ENCODE results near the gene SEMA4D. TPM values are rescaled to one million over a fixed set of nuclear protein-coding genes. Genes with fewer than 3 reads are reported as not detected.

The SEMA4D gene
- total RNA-seq, 1 donor from 2014 or later = 54.3 TPM

GRCh38 chr9:89466451-89467277 lies 31.2 kb downstream of the SEMA4D start:
- no peak for DNase-seq (ENCODE audit: low spot score)

- DNase-seq (ENCODE audit: low spot score) = no peak
These were observed 32.1 kb downstream of the SEMA4D start for GRCh38 chr9:89465726-89466308.

- DNase-seq (ENCODE audit: low spot score) = no peak
These were observed 32.9 kb downstream of the SEMA4D start for GRCh38 chr9:89465001-89465451.

- DNase-seq (ENCODE audit: low spot score) = no peak
These were observed 33.5 kb downstream of the SEMA4D start for GRCh38 chr9:89464300-89464901.

GRCh38 chr9:89462817-89463683 lies 34.9 kb downstream of the SEMA4D start:
- DNase-seq (ENCODE audit: low spot score) = no peak

GRCh38 chr9:89462199-89462598 lies 35.7 kb downstream of the SEMA4D start:
- no peak for DNase-seq (ENCODE audit: low spot score)

GRCh38 chr9:89461265-89461664 lies 36.6 kb downstream of the SEMA4D start:
- DNase-seq (ENCODE audit: low spot score) = no peak

- no peak for DNase-seq (ENCODE audit: low spot score)
These were observed 37.4 kb downstream of the SEMA4D start for GRCh38 chr9:89460551-89460950.

GRCh38 chr9:89458768-89459496 lies 39.0 kb downstream of the SEMA4D start:
- DNase-seq (ENCODE audit: low spot score) = no peak

GRCh38 chr9:89457376-89457855 lies 40.5 kb downstream of the SEMA4D start:
- DNase-seq (ENCODE audit: low spot score) = no peak

- no peak for DNase-seq (ENCODE audit: low spot score)
These were observed 42.5 kb downstream of the SEMA4D start for GRCh38 chr9:89455356-89455824.

GRCh38 chr9:89454498-89455355 lies 43.2 kb downstream of the SEMA4D start:
- DNase-seq (ENCODE audit: low spot score) = no peak

GRCh38 chr9:89453452-89453851 lies 44.5 kb downstream of the SEMA4D start:
- DNase-seq (ENCODE audit: low spot score) = no peak

GRCh38 chr9:89452561-89452960 lies 45.4 kb downstream of the SEMA4D start:
- no peak for DNase-seq (ENCODE audit: low spot score)

GRCh38 chr9:89450213-89450612 lies 47.7 kb downstream of the SEMA4D start:
- no peak for DNase-seq (ENCODE audit: low spot score)

- no peak for DNase-seq (ENCODE audit: low spot score)
These were observed 48.6 kb downstream of the SEMA4D start for GRCh38 chr9:89449261-89449671.

- DNase-seq (ENCODE audit: low spot score) = no peak
These were observed 49.1 kb downstream of the SEMA4D start for GRCh38 chr9:89448821-89449220.

GRCh38 chr9:89448381-89448780 lies 49.5 kb downstream of the SEMA4D start:
- DNase-seq (ENCODE audit: low spot score) = no peak

GRCh38 chr9:89447416-89447815 lies 50.5 kb downstream of the SEMA4D start:
- no peak for DNase-seq (ENCODE audit: low spot score)

GRCh38 chr9:89446961-89447310 lies 51.0 kb downstream of the SEMA4D start:
- DNase-seq (ENCODE audit: low spot score) = no peak
